Natural killer cell (primary cell): ENCODE results near the gene HSF5. TPM values are rescaled to one million over a fixed set of nuclear protein-coding genes. Genes with fewer than 3 reads are reported as not detected.
A peak's percentile ranks its signal among the peaks of the same experiment; 100 is the strongest.

ENCODE experiments used
- ATAC-seq, 3 donors: fragments of 150-1000 bp in 2 of 3; fragments of 200-7000 bp in 1 of 3; cut with Tn5 transposase; 1 replicate in 1 of 3; 2 replicates in 2 of 3; pipeline ENCODE4 v1.10.0; 2021; ENCODE audit warnings: mild to moderate bottlenecking in 2 of 3, moderate library complexity in 2 of 3
- DNase-seq, 2 donors: peaks; one replicate each; pipeline versions ENCODE4 v3.0.0 to v3.0.0-alpha.2; 2013 to 2021; ENCODE audit warnings: mixed read lengths in 1 of 2
- H3K27ac ChIP-seq: one replicate; pipeline ENCODE4 v1.5.1; 2013; ENCODE audit warnings: mild to moderate bottlenecking, low read length
- H3K27me3 ChIP-seq: one replicate; pipeline ENCODE4 v1.6.1; 2013; ENCODE audit warnings: low read length; ENCODE audit not compliant: control insufficient read depth, insufficient read depth
- H3K36me3 ChIP-seq: one replicate; pipeline ENCODE4 v1.6.1; 2013; ENCODE audit warnings: low read length; ENCODE audit not compliant: control insufficient read depth, insufficient read depth
- H3K4me1 ChIP-seq: one replicate; pipeline ENCODE4 v1.6.1; 2013; ENCODE audit warnings: low read length; ENCODE audit not compliant: control insufficient read depth, insufficient read depth
- H3K4me3 ChIP-seq: one replicate; pipeline ENCODE4 v1.5.1; 2013; ENCODE audit warnings: low read length
- H3K9me3 ChIP-seq: one replicate; pipeline ENCODE4 v1.6.1; 2013; ENCODE audit warnings: low read length; ENCODE audit not compliant: control insufficient read depth, insufficient read depth
- H3K27ac Mint-ChIP-seq, 2 donors: one replicate each; pipeline ENCODE4 v1.8.0; 2022; ENCODE audit warnings: mild to moderate bottlenecking in 2 of 2, mixed read lengths in 2 of 2, moderate library complexity in 1 of 2
- H3K27me3 Mint-ChIP-seq, 2 donors: one replicate each; pipeline ENCODE4 v1.8.0; 2022; ENCODE audit warnings: low read depth in 2 of 2, mixed read lengths in 2 of 2
- H3K36me3 Mint-ChIP-seq: one replicate; pipeline ENCODE4 v1.8.0; 2022; ENCODE audit warnings: mixed read lengths
- H3K4me1 Mint-ChIP-seq, 2 donors: one replicate each; pipeline ENCODE4 v1.8.0; 2022; ENCODE audit warnings: mixed read lengths in 2 of 2
- H3K4me3 Mint-ChIP-seq: one replicate; pipeline ENCODE4 v1.8.0; 2022; ENCODE audit warnings: mild to moderate bottlenecking, moderate library complexity, mixed read lengths
- H3K9me3 Mint-ChIP-seq, 2 donors: one replicate each; pipeline ENCODE4 v1.8.0; 2022; ENCODE audit warnings: mixed read lengths in 2 of 2
- WGBS: methylation state at CpG from one replicate; pipeline ENCODE4 v1.1.7; 2013; ENCODE audit warnings: missing lambda C conversion rate; ENCODE audit not compliant: insufficient coverage; 5-methylcytosine and 5-hydroxymethylcytosine counted together
- intact Hi-C: fragments of 100-400 bp; cut with micrococcal nuclease; formaldehyde crosslinking; loops from one replicate; pipeline ENCODE4 v1.14.2; 2022
- total RNA-seq, 4 donors: library from RNA; stranded (reverse); fragments of 120-200 nt in 1 of 4; gene quantifications; one replicate each; pipeline versions ENCODE4 v1.2.3 to v1.2.4, GENCODE V29; 2013 to 2022
- TF ChIP-seq, protein P1 (sequence below): fragments of 200-600 bp; IDR thresholded peaks from one replicate; pipeline ENCODE4 v1.8.0; 2022; ENCODE audit warnings: antibody characterized with exemption

HSF5 gene
- total RNA-seq, 3 donors from 2014 or later (not counting 1 experiment from before 2014, with no cell fraction given): 0.45 to 1.00 (median 0.94) TPM

DNA sequence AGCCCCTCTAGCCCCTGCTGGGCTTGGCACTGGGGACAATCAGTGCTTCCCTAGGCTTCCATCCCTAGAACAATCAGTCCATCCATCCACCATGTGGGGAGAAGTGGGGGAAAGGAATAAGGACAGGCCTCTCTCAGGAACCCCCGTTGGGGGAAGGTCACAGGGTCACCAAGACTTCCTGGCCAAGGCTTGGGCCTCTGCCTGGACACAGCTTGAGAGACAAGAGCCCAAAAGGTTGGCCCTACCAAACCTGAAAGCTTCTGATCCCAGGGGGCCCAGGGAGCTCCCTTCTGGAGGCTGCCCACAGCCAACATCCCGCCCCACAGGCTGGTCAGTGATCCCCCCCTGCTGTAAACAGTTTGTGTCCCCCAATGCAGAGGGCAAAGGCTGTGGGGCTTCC lies 42.4 kb upstream of the HSF5 start:
- Histone ChIP-seq H3K36me3 (no peaks in the 10 kb centered on the region), H3K9me3 (no peaks in the 10 kb centered on the region), H3K27me3 (peaks cover 4% of the 10 kb centered on the region), H3K4me1 (peaks cover 25% of the 10 kb centered on the region), H3K4me3 (no peak overlapping the region), H3K27ac (no peak overlapping the region)
- intact Hi-C loops: no loop called here
- DNase-seq (no peak), ATAC-seq (no peak)
- no peak overlapping the region for H3K27ac Mint-ChIP-seq
- H3K9me3 Mint-ChIP-seq: no peaks in the 10 kb centered on the region
- H3K4me1 Mint-ChIP-seq: peaks cover 6 to 9% of the 10 kb centered on the region in 2 donors
- peaks cover 24 to 31% of the 10 kb centered on the region in 2 donors for H3K27me3 Mint-ChIP-seq
- WGBS: 78% methylated on average over 2 of the region's 2 CpGs
- peak overlapping the region; percentile 47 for H3K4me3 Mint-ChIP-seq
- H3K36me3 Mint-ChIP-seq: no peaks in the 10 kb centered on the region
- TF ChIP-seq, protein P1, sequence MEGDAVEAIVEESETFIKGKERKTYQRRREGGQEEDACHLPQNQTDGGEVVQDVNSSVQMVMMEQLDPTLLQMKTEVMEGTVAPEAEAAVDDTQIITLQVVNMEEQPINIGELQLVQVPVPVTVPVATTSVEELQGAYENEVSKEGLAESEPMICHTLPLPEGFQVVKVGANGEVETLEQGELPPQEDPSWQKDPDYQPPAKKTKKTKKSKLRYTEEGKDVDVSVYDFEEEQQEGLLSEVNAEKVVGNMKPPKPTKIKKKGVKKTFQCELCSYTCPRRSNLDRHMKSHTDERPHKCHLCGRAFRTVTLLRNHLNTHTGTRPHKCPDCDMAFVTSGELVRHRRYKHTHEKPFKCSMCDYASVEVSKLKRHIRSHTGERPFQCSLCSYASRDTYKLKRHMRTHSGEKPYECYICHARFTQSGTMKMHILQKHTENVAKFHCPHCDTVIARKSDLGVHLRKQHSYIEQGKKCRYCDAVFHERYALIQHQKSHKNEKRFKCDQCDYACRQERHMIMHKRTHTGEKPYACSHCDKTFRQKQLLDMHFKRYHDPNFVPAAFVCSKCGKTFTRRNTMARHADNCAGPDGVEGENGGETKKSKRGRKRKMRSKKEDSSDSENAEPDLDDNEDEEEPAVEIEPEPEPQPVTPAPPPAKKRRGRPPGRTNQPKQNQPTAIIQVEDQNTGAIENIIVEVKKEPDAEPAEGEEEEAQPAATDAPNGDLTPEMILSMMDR: no peak

- no peaks in the 10 kb centered on the region for H3K9me3 Mint-ChIP-seq
- ATAC-seq: no peak
- peaks cover 18% of the 10 kb centered on the region for H3K4me1 ChIP-seq
- no peak for DNase-seq
- no peak overlapping the region for H3K27ac Mint-ChIP-seq
- H3K27me3 ChIP-seq: peaks cover 4% of the 10 kb centered on the region
- no peak overlapping the region for H3K27ac ChIP-seq
- H3K27me3 Mint-ChIP-seq: peaks cover 16 to 21% of the 10 kb centered on the region in 2 donors
- no peak overlapping the region for H3K4me3 ChIP-seq
- intact Hi-C loops: no loop called here
- H3K9me3 ChIP-seq: no peaks in the 10 kb centered on the region
- H3K4me1 Mint-ChIP-seq: peaks cover 6 to 9% of the 10 kb centered on the region in 2 donors
- no peak overlapping the region for H3K4me3 Mint-ChIP-seq
- H3K36me3 Mint-ChIP-seq: no peaks in the 10 kb centered on the region
- TF ChIP-seq, protein P1: no peak
- H3K36me3 ChIP-seq: no peaks in the 10 kb centered on the region
- 56% methylated on average over 1 of the region's 1 CpG for WGBS
These were observed 41.1 kb upstream of the HSF5 start for GRCh38 chr17:58529275-58529674.

DNA sequence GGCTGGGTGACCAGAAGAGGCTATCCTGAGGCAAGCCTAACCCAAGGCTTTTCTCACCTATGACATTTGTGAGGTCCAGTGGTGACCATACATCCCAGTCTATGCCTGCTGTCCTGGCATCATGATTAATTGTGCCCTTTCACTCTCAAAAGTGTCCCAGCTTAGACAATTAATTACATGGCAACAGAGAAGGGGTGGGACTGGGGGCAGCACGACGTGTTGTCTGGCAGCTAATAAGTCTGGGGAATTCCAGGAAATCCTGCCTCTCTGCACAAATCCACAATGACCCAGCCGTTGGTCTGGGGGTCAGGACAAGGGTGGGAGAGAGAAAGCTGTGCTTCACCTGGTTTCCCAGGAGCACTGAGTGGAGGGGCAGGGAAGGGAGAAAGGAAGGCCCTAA lies 40.2 kb upstream of the HSF5 start:
- no peaks in the 10 kb centered on the region for H3K9me3 Mint-ChIP-seq
- peaks cover 15 to 19% of the 10 kb centered on the region in 2 donors for H3K27me3 Mint-ChIP-seq
- no peaks in the 10 kb centered on the region for H3K36me3 Mint-ChIP-seq
- Histone ChIP-seq H3K9me3 (no peaks in the 10 kb centered on the region), H3K4me1 (peaks cover 15% of the 10 kb centered on the region), H3K27ac (no peak overlapping the region), H3K4me3 (no peak overlapping the region), H3K27me3 (peaks cover 4% of the 10 kb centered on the region), H3K36me3 (no peaks in the 10 kb centered on the region)
- peaks cover 6 to 9% of the 10 kb centered on the region in 2 donors for H3K4me1 Mint-ChIP-seq
- no peak for ATAC-seq
- H3K4me3 Mint-ChIP-seq: no peak overlapping the region
- intact Hi-C loops: no loop called here
- DNase-seq: no peak
- H3K27ac Mint-ChIP-seq: no peak overlapping the region
- TF ChIP-seq, protein P1: no peak
- WGBS: 43% methylated on average over 1 of the region's 3 CpGs

DNA sequence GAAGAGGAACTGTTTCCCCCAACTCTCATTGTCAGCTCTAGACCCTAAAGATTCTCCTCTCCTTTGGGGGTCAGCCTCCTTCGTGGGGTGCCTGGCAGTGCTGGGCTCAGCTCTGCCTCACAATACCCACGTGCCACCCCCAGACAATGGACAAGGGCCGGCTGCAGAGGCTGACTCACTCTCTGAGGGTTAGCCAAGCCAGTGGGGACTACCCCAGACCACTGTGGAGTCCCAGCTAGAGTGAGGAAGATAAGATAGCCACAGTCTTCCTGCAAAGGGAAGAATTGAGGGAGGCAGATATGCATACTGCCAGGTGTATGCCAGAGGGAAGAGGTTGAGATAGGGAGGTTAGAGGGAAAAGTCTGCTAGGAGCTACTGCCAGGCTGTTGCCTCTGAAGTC lies 39.7 kb upstream of the HSF5 start:
- no peak overlapping the region for H3K27ac Mint-ChIP-seq
- peaks cover 6 to 9% of the 10 kb centered on the region in 2 donors for H3K4me1 Mint-ChIP-seq
- intact Hi-C loops: no loop called here

More for the DNA sequence above, 39.7 kb upstream of the HSF5 start:
- H3K4me1 ChIP-seq: peaks cover 15% of the 10 kb centered on the region
- no peak overlapping the region for H3K4me3 ChIP-seq
- Mint-ChIP-seq H3K27me3 (peaks cover 10 to 14% of the 10 kb centered on the region in 2 donors), H3K4me3 (no peak overlapping the region), H3K36me3 (no peaks in the 10 kb centered on the region), H3K9me3 (no peaks in the 10 kb centered on the region)
- no peaks in the 10 kb centered on the region for H3K9me3 ChIP-seq
- 73% methylated on average over 3 of the region's 3 CpGs for WGBS
- no peak for ATAC-seq
- no peak for DNase-seq
- H3K27me3 ChIP-seq: peaks cover 4% of the 10 kb centered on the region
- H3K36me3 ChIP-seq: no peaks in the 10 kb centered on the region
- TF ChIP-seq, protein P1: no peak
- H3K27ac ChIP-seq: no peak overlapping the region
